GM19035 (cell line): ENCODE data around the gene CCDC192.
"Not testable (repeated sequence)": the region's sequence is repeated elsewhere in the genome, so short reads cannot be mapped to it uniquely, and the experiment has no call there.

Experiments
- ATAC-seq: cut with Tn5 transposase; IDR thresholded peaks from one replicate; pipeline ENCODE4 v1.9.1; 2021; ENCODE audit not compliant: unreplicated experiment

Gene CCDC192

DNA sequence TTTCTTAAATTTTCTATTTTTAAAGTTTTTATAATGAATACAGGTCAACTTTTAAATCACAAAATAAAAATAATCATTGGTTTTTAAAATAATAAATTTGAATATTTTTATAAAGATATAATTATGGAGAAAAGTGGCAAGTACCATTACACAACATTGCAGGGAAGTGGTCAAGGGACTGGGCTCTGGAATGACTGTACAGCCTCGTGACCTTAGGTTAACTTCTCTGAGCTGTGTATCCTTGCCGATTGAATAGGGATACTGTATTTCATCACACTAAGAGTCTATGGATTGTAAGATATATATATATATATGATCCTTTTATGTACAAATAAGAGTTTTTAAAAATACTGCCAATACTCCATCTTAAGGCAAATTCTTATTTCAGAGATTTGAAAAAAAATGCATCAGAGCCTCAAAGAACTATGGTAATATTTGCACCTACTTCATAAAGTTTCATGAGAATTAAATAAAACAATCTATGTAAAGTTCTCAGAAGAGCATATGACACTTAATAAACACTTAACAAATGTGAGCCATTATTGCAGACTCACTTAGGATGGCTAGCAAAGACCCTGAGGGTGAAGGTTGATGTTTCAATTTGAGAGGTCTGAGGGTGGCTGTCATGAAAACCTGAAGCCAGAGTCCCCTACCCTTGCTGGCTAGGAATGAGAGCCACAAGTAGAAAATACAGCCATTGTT lies 136.5 kb downstream of the CCDC192 start:
- ATAC-seq: peak; percentile 62

DNA sequence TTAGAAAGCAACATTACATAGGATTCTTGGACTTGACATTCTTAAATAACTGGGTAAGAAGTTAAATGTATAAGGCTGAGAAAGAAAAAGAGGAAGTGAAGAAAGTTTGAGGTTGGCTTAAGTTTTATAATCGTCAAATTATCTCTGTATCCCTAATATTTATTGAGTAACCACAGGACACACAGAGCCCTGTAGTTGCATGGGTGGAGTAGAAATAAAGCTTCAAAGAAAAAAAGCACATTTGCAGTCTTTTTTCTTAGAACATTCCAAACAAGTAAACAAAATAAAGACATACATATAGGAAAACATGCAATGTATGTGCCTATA lies 137.0 kb downstream of the CCDC192 start:
- ATAC-seq: peak; percentile 58

DNA sequence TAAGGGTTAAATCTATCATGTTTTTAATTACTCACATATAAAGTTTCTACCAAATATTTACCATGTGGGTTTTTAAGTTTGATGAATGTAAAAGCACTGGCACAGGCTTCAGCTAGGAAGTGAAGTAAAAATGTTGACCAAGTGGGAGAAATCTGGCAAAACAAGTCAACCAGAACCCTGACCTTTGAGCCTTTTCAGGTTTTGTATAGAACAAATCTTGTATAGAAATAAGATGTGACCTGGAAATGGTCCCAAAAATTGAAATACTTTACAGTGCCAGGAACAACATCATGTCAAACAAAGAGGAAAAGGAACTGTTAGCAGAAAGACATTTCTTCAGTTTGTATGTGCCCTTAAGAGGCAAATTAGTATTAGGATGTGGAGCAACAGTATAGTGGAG lies 137.6 kb downstream of the CCDC192 start:
- no peak for ATAC-seq

DNA sequence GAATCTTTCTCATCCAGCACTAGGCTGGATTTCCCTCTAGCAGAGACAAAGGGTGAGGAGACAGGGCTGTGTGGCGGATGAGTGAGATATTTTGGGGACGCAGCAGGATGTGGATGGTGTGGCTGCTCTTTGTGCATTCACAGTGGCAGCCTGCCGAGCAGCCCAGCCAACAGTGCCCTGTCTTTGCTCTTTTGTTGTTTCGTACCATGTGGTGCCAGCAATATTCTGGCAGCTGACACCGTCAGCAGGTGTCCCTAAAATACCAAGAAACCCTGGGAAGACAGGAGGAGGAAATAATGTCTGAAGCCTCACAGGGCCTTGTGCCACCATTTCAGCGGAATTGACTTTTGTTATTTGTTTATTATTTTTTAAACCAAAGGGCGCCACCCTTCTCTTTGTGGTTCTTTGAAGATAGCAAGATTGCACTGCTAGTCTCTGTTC lies 141.4 kb downstream of the CCDC192 start:
- ATAC-seq: no peak

DNA sequence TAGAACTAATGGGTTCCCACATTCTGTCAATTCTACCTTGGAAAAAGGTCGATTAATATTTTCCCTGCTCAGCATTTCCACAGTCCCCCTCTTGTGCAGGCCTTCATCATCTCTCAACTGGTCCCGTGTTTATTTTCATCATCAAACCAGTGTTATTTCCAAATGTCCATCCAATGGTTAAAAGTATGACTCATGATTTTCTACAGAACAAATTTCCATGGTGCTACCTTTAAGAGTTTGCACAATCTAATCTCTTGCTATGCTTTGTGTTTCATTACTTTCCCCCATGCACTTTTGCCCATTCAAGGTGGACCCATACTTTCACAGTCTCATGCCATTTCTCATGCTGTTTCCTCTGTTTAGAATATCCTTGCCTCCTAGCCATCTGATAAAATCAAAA lies 143.7 kb downstream of the CCDC192 start:
- ATAC-seq: no peak

DNA sequence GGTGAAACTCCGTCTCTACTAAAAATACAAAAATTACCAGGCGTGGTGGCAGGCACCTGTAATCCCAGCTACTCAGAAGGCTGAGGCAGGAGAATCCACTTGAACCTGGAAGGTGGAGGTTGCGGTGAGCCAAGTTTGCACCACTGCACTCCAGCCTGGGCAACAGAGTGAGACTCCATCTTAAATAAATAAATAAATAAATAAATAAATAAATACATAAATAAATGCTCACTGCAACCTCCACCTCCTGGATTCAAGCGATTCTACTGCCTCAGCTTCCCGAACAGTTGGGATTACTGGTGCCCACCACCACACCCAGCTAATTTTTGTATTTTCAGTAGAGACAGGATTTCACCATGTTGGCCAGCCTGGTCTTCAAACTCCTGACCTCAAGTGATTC lies 144.4 kb downstream of the CCDC192 start:
- not testable (repeated sequence) for ATAC-seq

DNA sequence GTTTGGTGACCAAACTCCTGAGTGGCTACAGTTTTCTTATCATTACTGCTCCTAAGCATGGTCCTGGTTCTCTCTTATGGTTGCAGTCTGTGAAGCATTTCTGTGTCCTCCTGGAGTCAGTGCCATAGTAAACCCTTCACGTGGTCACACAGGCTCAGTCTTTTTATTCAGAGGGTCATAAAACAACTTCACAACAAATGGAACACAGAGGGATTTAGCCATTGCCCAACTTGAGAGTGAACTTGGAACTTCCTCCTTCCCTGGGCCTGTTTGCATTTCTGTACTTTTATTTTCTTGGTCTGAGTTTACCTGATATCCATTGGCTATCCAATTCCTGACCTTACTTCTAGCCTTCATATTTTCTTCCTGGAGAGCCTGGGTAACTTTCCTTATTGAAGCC lies 144.9 kb downstream of the CCDC192 start:
- no peak for ATAC-seq

DNA sequence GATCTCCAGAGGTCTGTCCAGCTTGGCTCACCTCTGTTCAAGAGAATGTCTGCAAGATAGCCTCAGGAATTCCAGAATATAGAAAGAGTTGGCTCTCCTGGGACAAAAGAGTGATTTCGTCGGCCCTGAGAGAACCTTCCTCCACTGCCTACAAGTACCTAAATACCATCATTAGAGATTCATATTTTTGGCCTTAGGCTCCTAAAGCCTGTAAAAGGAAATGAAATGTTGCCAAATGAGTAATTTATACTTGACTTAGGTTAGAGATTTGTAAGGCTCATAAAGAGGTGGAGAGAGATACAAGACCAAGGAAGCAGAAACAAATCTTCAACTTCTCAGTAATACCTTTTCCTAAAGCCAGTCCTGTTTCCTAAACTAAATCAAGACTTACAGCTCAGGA lies 146.2 kb downstream of the CCDC192 start:
- ATAC-seq: no peak

DNA sequence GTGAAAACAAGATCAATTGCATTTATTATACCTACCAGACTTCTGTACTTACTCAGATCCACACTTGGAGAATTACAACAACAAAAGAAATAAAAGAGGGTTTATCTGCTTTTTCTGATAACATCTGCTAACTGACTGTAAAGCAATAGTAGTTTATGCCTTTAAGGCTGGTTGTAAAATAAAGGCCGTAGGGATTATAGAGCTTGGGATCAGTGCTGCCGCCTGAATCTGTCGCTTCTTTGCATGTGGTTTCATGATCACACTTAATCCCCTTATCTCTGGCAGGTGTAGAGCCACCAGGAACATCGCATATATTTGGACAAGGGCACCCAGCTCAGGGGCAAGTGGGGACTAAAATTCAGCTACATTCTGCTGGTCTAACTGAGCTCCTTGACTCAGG lies 146.7 kb downstream of the CCDC192 start:
- no peak for ATAC-seq

DNA sequence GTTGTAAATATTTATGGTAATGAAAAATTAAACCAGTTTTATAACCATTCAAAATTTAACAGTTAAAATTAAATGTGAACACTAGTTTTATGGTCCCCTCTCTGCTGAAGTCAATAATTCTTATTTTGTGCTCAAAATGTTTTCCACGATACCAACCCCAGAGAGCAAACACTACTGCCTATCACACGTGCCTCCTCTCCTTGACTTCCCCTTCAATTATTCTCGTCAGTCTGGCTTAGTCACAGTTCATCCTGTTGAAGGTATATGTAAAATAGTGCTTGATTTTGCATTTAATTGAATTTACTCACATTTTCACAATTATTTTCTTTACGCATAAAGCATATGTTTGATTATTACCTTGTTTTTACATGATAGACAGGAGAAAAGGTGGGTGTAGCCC lies 148.8 kb downstream of the CCDC192 start:
- ATAC-seq: no peak

DNA sequence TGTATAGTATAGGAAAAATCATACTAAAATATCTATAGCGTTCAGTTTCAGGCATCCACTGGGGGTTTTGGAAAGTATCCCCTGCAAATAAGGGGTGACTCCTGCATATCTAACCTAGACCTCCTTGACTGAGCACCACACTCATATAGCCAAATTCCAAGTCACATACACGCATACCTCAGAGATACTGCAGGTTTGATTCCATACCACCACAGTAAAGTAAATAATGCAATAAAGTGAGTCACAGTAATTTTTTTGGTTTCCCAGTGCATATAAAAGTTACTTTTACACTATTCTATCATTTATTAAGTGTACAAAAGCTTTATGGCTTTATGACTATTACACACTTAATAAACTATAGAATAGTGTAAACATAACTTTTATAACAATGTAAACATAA lies 151.3 kb downstream of the CCDC192 start:
- no peak for ATAC-seq

DNA sequence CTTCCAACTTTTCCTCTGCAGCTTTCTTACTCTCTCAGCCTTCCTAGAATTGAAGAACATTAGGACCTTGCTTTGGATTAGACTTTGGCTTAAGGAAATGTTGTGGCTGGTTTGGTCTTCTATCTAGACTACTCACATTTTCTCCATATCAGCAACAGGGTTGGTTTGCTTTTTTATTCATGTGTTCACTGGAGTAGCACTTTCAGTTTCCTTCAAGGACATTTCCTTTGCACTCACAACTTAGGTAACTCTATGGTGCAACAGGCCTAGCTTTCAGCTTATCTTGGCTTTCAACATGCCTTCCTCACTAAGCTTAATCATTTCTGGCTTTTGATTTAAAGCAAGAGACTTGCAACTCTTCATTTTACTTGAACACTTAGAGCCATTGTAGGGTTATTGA lies 153.1 kb downstream of the CCDC192 start:
- ATAC-seq: no peak

DNA sequence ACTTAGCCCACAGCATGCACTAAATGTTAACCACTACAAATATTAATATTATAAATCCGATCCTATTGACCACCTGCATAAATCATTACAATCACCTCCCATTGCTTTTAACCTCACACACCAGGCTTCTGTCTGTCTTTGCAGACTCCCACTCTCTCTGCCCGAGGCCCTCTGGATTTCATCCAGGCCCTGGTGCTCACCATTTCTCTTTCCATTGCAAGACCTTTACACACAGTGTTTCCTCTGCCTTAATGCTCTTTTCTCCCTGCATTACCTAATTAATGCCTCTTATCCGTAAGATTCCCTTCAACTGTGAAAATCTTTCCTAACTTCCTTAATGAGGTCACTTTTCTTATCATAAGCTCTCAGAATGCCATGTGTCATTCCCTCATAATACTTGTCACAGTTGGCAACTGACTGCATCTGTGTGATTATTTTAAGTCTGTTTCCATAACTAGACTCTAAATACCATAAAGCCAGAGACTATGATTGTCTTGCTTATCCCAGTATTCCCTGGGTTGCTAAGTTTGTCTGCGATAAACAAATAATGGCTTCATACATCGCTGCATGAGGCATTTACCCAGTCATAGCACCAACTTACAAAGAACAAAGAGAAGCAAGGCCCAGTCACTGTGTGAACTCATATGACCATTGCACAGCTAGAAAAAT lies 155.1 kb downstream of the CCDC192 start:
- no peak for ATAC-seq

DNA sequence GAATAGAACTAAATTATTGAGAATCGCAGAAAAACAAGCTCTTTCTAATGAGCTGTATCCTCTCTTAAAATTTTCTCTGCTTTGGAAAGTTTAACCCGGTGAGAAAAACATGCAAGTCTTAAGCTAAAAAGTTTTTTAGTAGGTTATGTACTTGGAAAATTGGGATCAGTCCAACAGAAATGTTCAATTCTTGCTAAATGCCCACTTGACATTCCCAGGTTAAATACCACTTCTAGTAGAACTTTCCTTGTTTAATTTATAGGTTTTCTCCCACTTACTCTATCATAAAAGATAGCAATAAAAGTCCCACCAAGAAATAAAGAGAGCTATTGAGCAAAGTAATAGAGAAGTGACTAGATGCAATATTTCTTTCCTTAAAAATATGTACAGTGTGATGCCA lies 157.1 kb downstream of the CCDC192 start:
- ATAC-seq: no peak

DNA sequence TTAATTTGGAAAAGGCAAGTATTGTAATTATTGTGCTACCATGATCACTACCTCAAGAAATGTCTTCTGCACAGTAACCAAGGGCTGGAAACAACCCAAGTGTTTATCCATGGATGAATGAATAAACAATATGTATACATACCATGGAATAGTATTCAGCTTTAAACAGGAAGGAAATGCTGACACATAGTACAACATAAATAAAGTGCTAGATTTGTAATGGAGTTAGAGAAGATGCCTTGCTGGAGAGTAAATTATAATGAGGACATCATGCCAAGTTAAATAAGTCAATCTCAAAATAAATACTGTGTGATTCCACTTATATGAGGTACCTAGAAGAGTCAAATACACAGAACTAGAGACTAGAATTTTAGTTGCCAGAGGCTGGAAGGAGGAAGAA lies 160.0 kb downstream of the CCDC192 start:
- no peak for ATAC-seq

DNA sequence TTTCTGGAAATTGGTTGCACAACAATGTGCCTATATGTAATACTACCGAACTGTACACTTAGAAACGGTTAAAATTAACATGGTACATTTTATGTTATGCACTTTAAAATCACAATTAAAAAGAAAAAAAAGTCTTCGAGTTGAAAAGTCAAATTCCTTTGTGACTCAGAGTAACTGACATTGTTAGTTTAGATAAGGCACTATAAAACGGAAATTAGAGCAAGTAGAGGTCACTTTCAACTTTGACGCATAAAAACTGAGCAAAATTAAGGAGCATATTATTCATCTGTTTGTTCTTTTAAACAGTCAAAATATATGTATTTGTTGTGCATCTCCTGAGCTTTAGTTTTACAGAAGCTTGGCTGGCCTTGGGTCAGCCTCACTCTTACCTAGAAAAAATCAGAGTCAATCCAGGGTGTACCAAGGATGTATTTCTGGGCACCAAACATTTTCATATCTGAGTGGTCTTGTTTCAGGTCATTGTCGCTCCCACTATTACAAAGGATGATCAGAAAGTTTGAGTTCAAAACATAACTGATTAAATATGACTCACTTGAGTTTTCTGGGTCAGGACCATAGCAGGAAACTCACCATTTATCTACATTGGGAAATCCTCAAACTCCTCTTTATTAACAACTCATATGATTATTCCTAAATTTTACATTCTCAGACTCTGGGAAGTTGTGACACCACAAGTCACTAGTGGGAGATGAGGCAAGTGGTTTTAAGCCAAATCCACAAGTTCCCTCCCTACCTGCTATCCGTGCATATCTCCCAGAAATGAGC lies 160.6 kb downstream of the CCDC192 start:
- no peak for ATAC-seq

DNA sequence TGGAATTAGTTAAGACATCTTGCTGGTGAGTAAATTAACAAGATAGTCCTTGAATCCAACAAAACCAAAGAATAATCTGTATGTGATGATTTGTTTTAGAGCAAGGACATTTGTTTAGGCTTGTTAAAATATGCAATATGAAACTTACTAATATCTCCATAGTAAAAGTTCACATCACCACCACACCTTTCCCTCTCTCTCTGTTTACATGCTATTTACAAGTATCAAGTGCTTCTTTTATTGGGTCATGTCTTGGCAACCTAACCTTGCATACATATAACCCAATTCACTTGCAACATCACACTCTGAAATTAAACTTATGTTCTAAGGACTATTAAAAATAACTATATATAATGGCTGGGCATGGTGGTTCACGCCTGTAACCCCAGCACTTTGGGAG lies 161.3 kb downstream of the CCDC192 start:
- no peak for ATAC-seq

DNA sequence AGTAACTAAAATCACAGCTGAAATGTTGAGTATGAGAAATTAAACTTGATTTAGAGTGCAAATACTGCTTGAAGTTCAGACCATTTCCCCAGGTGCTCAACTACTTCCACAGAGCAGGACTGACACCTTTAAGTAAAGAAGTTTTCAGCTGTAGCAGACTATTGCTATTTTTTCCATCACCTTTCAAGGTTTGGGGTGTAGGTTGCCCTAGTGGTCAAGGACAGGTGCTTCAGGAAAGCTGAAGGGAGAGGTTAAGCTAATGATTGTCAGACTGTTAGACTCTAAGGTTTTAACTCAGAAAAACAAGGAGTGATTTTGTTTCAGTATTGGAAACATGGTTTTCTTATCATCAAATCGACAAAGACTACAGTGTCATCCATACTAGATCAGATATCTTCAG lies 162.1 kb downstream of the CCDC192 start:
- ATAC-seq: no peak

DNA sequence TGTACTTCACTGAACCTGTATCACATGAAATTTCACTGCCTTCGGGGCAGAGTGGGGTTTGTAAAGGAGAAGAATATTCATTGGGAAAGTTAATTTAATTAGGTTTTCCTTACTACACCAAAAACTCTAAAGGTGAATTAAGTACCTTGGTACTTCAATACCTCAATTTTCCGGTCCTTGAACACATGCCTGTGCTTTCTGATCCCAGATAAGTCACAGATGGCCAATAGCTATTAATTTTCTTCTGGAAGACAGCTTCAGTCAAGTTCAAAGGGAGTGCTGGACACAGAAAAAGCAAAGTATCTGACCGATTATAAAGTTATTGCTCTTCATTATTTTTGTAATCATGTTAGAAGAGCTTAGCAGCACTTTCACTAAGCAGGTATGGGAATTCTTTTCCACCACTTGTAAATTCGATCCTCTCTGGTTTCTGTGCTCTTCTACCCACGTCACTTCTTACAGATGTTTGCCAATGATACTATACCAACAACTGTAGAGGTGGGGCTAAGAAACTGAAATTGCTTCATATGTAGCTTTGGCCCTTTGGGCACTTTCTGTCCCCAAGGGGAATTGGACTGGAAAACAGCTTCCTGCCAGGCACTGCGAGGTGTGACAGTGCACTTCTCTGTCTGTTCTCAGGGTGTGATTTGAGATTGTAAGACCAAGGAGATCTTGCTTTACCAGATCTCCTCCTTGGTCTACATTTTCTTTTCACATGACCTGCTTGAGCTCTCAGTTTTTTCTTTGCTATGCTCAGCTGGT lies 164.0 kb downstream of the CCDC192 start:
- no peak for ATAC-seq

DNA sequence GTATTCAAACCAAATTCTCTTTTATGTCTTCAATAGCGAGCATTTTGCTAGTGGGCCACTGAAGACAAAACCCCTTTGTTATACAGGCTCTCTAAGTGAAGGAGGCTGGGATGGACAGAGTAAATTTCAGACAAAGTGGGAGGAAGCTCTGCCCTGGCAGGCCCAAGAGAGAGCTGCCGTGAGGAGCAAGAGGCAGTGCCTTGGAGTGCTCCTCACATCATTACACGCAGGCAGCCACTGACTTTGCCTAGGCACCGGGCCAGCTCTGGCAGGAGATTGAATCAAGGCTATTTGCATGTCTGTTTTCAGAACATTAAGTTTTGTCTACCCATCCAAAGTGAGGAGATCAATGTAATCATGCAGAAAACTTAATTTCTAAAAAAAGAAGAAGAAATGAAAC lies 167.7 kb downstream of the CCDC192 start:
- ATAC-seq: peak; percentile 51

DNA sequence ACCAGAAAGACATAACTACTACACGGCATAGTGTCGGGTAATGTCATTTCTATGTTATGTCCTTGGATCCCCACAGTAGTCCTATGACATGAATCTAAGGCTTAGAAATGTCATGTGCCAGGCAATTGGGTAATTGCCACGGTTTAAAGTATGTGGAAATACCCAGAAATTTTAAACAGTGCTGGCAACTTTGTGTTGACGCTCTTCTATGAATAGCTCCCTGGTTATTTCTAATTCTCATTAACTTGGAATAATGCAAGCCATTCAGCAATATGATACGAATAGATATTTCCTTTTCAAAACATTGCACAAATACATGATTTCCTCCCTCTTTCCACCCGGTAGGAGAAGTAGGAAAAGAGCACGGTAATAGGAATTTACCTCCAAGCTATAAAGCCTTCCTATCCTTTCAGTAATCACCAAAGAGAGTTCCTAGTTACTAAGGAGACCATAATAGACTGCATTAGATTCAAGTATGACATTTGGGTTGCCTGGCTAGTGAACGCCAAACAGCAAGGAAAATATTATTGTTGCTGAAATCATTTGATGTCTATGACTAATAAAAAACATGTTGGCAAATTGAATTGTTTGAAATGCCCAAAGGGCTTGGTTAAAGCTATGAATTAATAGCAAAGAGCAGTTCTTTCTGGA lies 168.4 kb downstream of the CCDC192 start:
- ATAC-seq: no peak
